ENCODE measurements around the gene HDHD3.
"Not testable (repeated sequence)": the region's sequence is repeated elsewhere in the genome, so short reads cannot be mapped to it uniquely, and the experiment has no call there.

GRCh38 chr9:113379829-113380210 lies 3.0 kb upstream of the HDHD3 start:
- TF ChIP-seq CTCF (IDR thresholded peaks at IDR 0.05; ENCODE audit: insufficient read depth, low read length); REST (IDR thresholded peaks at IDR 0.05; ENCODE audit: insufficient replicate concordance, low read depth); POLR2AphosphoS5 (IDR thresholded peaks at IDR 0.05; ENCODE audit: low read depth); GABPA (IDR thresholded peaks at IDR 0.05; ENCODE audit: low read depth); SPI1 (IDR thresholded peaks at IDR 0.05; ENCODE audit: borderline replicate concordance, low read depth): not testable (repeated sequence)
